ENCODE results near the gene GRIK5.

- TF ChIP-seq CTCF (IDR thresholded peaks at IDR 0.05) (no peak), POLR2A (IDR thresholded peaks at IDR 0.05) (no peak)
Observed at GRCh38 chr19:42052241-42052863, 17.7 kb downstream of the GRIK5 start.
